ENCODE data around the gene EFL1.

The EFL1 gene

GRCh38 chr15:82117296-82117695 is 145.2 kb downstream of the EFL1 start:
- no peak for DNase-seq

- DNase-seq = no peak
These were observed 147.9 kb downstream of the EFL1 start for GRCh38 chr15:82114660-82115059.

DNA sequence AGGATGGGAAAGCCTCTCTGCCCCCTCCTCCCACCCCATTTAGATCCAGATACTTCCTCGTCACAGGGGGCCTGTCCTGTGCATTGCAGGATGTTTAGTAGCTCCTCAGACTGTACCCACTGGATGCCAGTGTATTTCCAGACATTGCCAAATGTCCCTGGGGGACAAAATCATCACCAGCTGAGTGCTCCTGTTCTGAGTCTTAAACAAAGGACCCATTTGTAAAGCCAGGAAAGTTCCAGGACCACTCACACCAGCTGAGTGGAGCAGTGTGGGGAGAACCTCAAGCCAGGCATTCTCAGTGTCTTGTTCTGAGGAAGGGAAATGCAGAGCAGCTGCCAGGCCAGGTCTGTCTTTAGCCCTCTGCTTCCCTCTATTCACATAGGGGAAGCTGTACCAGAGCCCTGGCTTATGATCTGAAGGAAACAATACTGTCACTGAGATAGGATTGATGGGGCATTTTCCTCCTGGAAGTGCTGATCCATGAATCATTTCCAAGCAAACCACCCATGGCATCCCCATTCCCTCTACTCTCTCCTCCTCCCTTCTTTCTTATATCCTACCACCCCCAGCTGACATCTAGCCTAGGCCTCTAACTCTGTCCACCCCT is 149.3 kb downstream of the EFL1 start:
- DNase-seq = no peak

DNA sequence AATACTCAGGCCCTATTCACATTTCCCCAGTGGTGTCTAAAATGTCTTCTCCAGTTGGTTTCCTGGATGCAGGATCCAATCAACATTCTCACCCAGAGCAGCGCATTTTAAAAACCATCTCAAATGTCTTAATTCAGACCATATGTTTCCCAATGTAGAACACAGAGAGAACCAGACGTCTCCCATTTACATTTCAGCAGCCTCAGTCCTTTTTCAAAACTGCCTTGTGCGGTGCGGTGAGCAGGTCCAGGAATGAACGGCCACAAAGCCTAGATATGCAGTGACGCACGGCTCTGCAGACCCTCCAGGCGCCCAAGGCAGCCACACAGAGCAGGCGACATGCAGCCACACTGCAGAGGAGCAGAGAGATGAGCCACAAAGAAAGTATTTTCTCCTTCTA is 150.6 kb downstream of the EFL1 start:
- peak; percentile 52 for DNase-seq

- DNase-seq = no peak
These were observed 152.4 kb downstream of the EFL1 start for GRCh38 chr15:82110144-82110543.

- DNase-seq = no peak
These were observed 153.9 kb downstream of the EFL1 start for GRCh38 chr15:82108489-82109078.

GRCh38 chr15:82106679-82107078 is 155.9 kb downstream of the EFL1 start:
- DNase-seq = no peak

GRCh38 chr15:82105451-82106215 is 156.9 kb downstream of the EFL1 start:
- DNase-seq = no peak

- no peak for DNase-seq
These were observed 159.1 kb downstream of the EFL1 start for GRCh38 chr15:82103468-82103867.

GRCh38 chr15:82100111-82100929 is 162.2 kb downstream of the EFL1 start:
- DNase-seq = no peak

GRCh38 chr15:82098674-82099073 is 163.9 kb downstream of the EFL1 start:
- DNase-seq = no peak

DNA sequence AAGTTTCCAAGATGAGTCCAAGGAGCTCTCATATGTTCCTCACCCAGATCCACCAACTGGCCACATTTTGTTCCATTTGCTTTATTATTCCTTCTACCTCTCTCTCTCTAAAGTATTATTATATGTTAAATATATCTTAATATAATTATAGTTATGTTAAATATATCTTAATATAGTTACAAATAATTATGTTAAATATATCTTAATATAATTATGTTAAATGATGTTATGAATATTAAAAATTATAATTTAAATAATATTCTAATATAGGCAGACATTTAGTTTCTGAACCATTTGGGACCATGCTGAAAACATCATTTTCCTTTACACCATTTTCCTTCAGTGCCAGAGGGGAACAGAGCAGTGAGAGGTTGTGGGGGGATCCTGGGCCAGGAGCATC is 166.7 kb downstream of the EFL1 start:
- DNase-seq = no peak

GRCh38 chr15:82093774-82094211 is 168.7 kb downstream of the EFL1 start:
- no peak for DNase-seq

GRCh38 chr15:82093325-82093724 is 169.2 kb downstream of the EFL1 start:
- DNase-seq = no peak

GRCh38 chr15:82091636-82092140 is 170.8 kb downstream of the EFL1 start:
- DNase-seq = no peak

DNA sequence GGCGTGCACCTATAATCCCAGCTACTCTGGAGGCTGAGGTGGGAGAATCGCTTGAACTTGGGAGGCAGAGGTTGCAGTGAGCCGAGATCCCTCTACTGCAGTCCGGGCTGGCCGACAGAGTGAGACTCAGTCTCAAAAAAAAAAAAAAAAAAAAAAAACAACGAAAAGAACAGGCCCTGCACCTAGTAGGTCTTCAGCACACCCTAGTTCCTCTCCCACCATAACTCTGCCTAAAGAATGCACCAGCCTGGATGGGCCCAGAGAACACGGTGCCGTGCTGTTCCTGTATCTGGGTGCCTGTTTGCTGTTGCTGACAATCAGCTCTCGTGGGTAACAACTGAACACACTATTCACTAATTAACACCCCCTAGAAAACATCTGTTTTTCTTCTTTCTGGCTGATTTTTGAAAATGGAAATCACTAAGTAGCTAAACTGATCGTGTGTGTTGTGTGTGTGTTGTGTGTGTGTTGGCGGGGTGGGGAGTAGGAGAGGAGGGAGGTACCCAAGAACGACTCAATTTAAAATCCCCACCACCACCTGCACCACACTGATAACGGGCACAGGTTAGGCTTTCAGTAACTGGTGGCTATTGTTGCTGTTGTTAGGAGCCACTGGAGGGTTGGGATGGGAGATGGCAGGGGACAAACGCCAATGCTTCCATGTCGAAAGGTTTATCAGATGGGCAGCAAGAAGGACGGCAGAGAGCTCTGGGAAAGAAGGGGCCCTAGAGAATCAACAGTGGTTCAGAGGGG is 176.1 kb downstream of the EFL1 start:
- no peak for DNase-seq

GRCh38 chr15:82081914-82082762 is 180.4 kb downstream of the EFL1 start:
- no peak for DNase-seq

GRCh38 chr15:82080774-82081173 is 181.8 kb downstream of the EFL1 start:
- no peak for DNase-seq

Measured in eye (tissue), 1 donor.